RWPE2 (cell line): ENCODE measurements around the gene DHPS.

ENCODE experiments used
- ATAC-seq: fragments of 200-7000 bp; cut with Tn5 transposase; 3 replicates; pipeline ENCODE4 v1.9.1; 2021; ENCODE audit warnings: low read depth
- DNase-seq: peaks from one replicate; pipeline ENCODE4 v3.0.0-alpha.2; 2020; ENCODE audit warnings: low spot score
- H3K27ac ChIP-seq: fragments of 450-650 bp; 2 replicates; pipeline ENCODE4 v1.5.1; 2017; ENCODE audit warnings: mild to moderate bottlenecking; ENCODE audit not compliant: poor library complexity, severe bottlenecking
- H3K27me3 ChIP-seq: fragments of 250-450 bp; sonication (Bioruptor Pico); 2 replicates; pipeline ENCODE4 v1.5.1; 2021; ENCODE audit warnings: mild to moderate bottlenecking, moderate library complexity; ENCODE audit not compliant: insufficient read depth, poor library complexity, severe bottlenecking
- H3K36me3 ChIP-seq: fragments of 250-450 bp; sonication (Bioruptor Pico); 2 replicates; pipeline ENCODE4 v1.5.1; 2020; ENCODE audit warnings: low read depth, mild to moderate bottlenecking, moderate library complexity
- H3K4me1 ChIP-seq: fragments of 250-450 bp; sonication (Bioruptor Pico); 2 replicates; pipeline ENCODE4 v1.5.1; 2021; ENCODE audit warnings: mild to moderate bottlenecking, moderate library complexity; ENCODE audit not compliant: insufficient read depth, poor library complexity, severe bottlenecking
- H3K4me3 ChIP-seq: fragments of 250-450 bp; sonication (Bioruptor Pico); 2 replicates; pipeline ENCODE4 v1.5.1; 2021; ENCODE audit warnings: mild to moderate bottlenecking, moderate library complexity; ENCODE audit not compliant: severe bottlenecking
- H3K9me3 ChIP-seq: fragments of 250-450 bp; sonication (Bioruptor Pico); 2 replicates; pipeline ENCODE4 v1.5.1; 2021; ENCODE audit warnings: mild to moderate bottlenecking, moderate library complexity; ENCODE audit not compliant: severe bottlenecking
- TF ChIP-seq, protein P1 (sequence below): fragments of 450-650 bp; IDR thresholded peaks from one replicate; pipeline ENCODE4 v1.5.1; 2017; ENCODE audit warnings: mild to moderate bottlenecking, moderate library complexity; ENCODE audit not compliant: poor library complexity, severe bottlenecking

DHPS gene

DNA sequence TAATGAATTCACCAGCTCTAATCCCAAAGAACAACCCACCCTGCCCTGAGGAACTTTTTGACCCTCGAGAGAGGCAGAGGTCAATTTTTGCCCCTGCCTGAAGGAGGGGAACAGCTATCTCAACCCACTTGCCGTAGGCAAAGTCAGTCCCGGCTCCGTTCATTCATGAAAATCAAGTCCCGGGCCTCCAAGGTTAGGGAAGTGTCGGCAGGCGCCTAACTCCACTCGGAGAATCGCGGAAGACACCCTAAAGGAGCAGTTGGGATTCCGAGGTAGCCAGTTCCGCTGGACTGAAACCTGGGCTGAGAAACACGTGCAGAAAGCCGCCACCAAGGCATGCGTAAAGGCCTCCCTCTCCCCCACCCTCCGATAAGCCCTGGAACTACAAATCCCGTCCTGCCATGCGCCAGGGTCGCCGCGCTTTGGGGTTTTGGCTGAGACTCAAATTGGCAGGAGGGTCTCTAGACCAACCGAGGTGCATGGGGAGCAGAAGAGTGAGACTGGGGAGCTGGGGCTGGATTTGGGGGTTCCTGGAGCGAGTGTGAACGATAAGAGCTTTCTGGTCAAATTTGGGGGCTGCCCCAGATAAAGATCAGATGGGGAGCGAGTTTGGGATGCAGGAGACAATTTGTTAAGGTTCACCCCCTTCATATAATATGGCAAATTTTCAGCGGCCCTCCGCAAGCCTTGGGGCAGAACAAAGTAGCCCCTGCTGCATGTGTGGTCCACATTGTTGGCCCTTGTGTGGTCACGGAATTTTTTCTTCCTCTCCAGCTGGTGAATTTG lies 42.2 kb upstream of the DHPS start, which contains the start of gene TNPO2:
Gene TNPO2 (minus strand): TSS at position 292 of the 786 bp plus-strand sequence. CDS start 2,955 bp downstream, outside the sequence.
- Histone ChIP-seq H3K9me3 (no peaks in the 10 kb centered on the region), H3K36me3 (peaks cover 8% of the 10 kb centered on the region), H3K4me3 (peak within 1 kb of the TSS; percentile 72), H3K4me1 (no peaks in the 10 kb centered on the region), H3K27ac (peak within 1 kb of the TSS; percentile 76), H3K27me3 (no peaks in the 10 kb centered on the region)
- DNase-seq (no peak), ATAC-seq (peak; percentile 51)
- TF ChIP-seq, protein P1, sequence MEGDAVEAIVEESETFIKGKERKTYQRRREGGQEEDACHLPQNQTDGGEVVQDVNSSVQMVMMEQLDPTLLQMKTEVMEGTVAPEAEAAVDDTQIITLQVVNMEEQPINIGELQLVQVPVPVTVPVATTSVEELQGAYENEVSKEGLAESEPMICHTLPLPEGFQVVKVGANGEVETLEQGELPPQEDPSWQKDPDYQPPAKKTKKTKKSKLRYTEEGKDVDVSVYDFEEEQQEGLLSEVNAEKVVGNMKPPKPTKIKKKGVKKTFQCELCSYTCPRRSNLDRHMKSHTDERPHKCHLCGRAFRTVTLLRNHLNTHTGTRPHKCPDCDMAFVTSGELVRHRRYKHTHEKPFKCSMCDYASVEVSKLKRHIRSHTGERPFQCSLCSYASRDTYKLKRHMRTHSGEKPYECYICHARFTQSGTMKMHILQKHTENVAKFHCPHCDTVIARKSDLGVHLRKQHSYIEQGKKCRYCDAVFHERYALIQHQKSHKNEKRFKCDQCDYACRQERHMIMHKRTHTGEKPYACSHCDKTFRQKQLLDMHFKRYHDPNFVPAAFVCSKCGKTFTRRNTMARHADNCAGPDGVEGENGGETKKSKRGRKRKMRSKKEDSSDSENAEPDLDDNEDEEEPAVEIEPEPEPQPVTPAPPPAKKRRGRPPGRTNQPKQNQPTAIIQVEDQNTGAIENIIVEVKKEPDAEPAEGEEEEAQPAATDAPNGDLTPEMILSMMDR, result no peak

DNA sequence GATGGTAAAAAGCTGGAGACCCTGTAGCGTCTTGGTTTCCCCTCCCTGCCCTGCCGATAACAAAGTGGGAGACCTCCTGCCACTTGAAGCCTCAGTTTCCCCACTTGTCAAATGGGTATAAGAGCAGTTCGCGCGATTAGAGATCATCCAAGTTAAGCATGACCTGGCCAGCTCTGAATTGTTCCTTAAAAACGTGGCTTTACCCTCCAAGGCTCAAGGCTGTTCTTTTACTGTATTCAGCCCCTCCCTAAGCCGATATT lies 41.6 kb upstream of the DHPS start:
- TF ChIP-seq, protein P1, result no peak
- Histone ChIP-seq H3K27ac (peak overlapping the region; percentile 76), H3K4me1 (no peaks in the 10 kb centered on the region), H3K4me3 (peak overlapping the region; percentile 72), H3K27me3 (no peaks in the 10 kb centered on the region), H3K36me3 (peaks cover 13% of the 10 kb centered on the region), H3K9me3 (no peaks in the 10 kb centered on the region)
- ATAC-seq (no peak), DNase-seq (no peak)

DNA sequence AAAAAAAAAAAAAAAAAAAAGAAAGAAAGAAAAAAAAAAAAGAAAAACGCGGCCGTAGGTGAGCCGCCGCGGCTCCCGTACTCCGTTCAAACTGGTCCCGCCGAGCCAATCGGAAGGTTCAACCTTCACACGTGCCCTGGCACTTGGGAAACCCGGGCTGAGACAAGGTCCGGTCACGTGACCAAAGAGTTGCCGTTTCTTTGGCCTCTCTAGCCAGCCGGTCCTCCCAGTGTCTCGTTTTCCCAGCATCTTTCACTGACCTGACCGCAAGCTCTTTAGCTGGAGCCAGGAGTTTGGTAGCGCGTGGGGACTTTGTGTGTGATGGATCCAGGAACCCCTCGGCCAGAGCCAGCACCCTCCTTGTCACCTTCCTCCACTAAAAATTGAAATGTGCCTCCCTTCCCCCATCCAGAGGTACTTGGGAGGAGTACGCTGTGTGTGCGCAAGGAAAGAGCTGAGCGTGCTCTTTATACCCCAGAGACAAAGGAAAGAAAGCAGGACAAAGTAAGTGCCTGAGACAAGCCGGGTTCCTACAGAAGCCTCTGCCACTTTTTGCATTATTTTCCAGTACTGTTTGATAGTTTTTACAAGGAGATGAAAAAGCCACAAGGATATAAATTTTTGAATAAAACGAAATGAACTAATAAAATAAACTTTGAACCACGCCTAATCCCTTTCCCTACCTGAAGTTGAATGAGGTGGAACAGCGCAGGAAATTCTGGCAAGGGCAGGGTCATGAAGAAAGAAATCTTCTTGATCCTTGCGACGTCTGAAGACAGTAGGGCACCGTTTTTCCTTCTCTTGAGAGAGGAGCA lies 41.1 kb upstream of the DHPS start:
- Histone ChIP-seq H3K9me3 (no peaks in the 10 kb centered on the region), H3K27ac (peak overlapping the region; percentile 76), H3K4me1 (no peaks in the 10 kb centered on the region), H3K4me3 (peak overlapping the region; percentile 72), H3K27me3 (no peaks in the 10 kb centered on the region), H3K36me3 (peaks cover 19% of the 10 kb centered on the region)
- ATAC-seq (peak; percentile 73), DNase-seq (peak; percentile 99)
- TF ChIP-seq, protein P1, result no peak

DNA sequence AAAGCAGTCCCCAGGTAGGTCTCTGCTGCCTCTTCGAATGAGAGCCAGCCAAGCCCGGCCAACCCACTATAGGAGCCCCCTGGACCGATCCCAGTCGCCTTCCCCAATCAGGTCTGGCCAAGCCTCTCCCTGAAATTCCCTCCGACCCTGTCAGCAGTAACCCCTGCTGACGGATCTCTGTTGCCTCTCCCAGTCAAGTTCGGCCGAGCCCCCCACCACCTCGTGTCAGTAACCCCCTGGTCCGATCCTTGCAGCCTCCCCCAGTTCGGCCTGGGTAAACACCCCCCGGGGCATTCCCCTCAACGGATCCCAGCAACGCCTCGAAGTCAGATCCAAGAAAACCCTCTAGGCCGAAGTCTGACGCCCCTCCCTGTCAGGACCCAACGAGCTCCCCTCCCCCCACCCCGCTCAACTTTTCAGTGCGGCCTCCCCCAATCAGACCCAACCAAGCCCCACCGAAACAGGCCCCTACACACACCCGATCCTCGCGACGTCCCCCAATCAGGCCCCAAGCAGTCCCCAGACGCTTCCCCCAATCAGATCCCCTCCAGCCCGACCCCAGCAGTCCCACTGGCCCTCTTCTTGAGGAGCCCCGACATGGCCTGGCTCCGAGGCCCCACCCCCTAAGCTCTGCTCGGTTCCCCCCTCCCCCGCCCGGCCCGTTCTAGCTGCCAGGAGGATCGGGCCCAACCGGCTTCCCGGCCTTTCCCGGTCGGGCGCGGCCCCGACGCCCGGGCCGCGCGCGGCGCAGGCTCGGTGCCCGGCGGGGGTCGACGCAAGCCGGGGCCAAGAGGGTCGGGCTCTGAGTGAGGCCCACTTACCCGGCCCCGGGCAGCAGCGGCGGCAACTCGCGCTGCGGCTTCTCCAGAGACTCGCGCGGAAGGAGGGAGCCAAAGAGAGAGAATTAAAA lies 40.2 kb upstream of the DHPS start:
- no peak for DNase-seq
- Histone ChIP-seq H3K27ac (peak overlapping the region; percentile 76), H3K4me3 (peak overlapping the region; percentile 72), H3K4me1 (no peaks in the 10 kb centered on the region), H3K9me3 (no peaks in the 10 kb centered on the region), H3K27me3 (no peaks in the 10 kb centered on the region), H3K36me3 (peaks cover 27% of the 10 kb centered on the region)
- TF ChIP-seq, protein P1, result no peak
- peak; percentile 40 for ATAC-seq
